ENCODE results near the gene CRELD2. TPM values are rescaled to one million over a fixed set of nuclear protein-coding genes. Genes with fewer than 3 reads are reported as not detected.

Gene CRELD2
- total RNA-seq, 1 donor from 2014 or later: 54.9 TPM

GRCh38 chr22:49948116-49948957, 29.9 kb downstream of the CRELD2 start:
- Mint-ChIP-seq H3K4me3 (ENCODE audit: unreplicated experiment) (no peak overlapping the region), H3K4me1 (ENCODE audit: unreplicated experiment) (peaks cover 19% of the 10 kb centered on the region), H3K36me3 (ENCODE audit: unreplicated experiment) (no peaks in the 10 kb centered on the region), H3K27me3 (ENCODE audit: unreplicated experiment) (no peaks in the 10 kb centered on the region), H3K27ac (ENCODE audit: unreplicated experiment) (no peak overlapping the region), H3K9me3 (ENCODE audit: unreplicated experiment) (no peaks in the 10 kb centered on the region)
- TF ChIP-seq CTCF (IDR thresholded peaks at IDR 0.05): no peak
- DNase-seq (ENCODE audit: extremely low spot score, unreplicated experiment): no peak

- TF ChIP-seq CTCF (IDR thresholded peaks at IDR 0.05): no peak
- Mint-ChIP-seq H3K4me3 (ENCODE audit: unreplicated experiment) (no peak overlapping the region), H3K27ac (ENCODE audit: unreplicated experiment) (no peak overlapping the region)
Measured at GRCh38 chr22:49948958-49949913, 30.8 kb downstream of the CRELD2 start.

GRCh38 chr22:49949914-49950292, 31.5 kb downstream of the CRELD2 start:
- TF ChIP-seq CTCF (IDR thresholded peaks at IDR 0.05): no peak
- Mint-ChIP-seq H3K36me3 (ENCODE audit: unreplicated experiment) (no peaks in the 10 kb centered on the region), H3K27me3 (ENCODE audit: unreplicated experiment) (no peaks in the 10 kb centered on the region), H3K9me3 (ENCODE audit: unreplicated experiment) (no peaks in the 10 kb centered on the region), H3K27ac (ENCODE audit: unreplicated experiment) (no peak overlapping the region), H3K4me3 (ENCODE audit: unreplicated experiment) (no peak overlapping the region), H3K4me1 (ENCODE audit: unreplicated experiment) (peaks cover 21% of the 10 kb centered on the region)
- no peak for DNase-seq (ENCODE audit: extremely low spot score, unreplicated experiment)

More at GRCh38 chr22:49948958-49949913, 30.8 kb downstream of the CRELD2 start:
- no peak for DNase-seq (ENCODE audit: extremely low spot score, unreplicated experiment)
- H3K36me3 Mint-ChIP-seq (ENCODE audit: unreplicated experiment): no peaks in the 10 kb centered on the region
- no peaks in the 10 kb centered on the region for H3K9me3 Mint-ChIP-seq (ENCODE audit: unreplicated experiment)
- H3K27me3 Mint-ChIP-seq (ENCODE audit: unreplicated experiment): no peaks in the 10 kb centered on the region
- peaks cover 21% of the 10 kb centered on the region for H3K4me1 Mint-ChIP-seq (ENCODE audit: unreplicated experiment)

- no peak for TF ChIP-seq CTCF (IDR thresholded peaks at IDR 0.05)
- Mint-ChIP-seq H3K27me3 (ENCODE audit: unreplicated experiment) (no peaks in the 10 kb centered on the region), H3K4me1 (ENCODE audit: unreplicated experiment) (peaks cover 23% of the 10 kb centered on the region), H3K36me3 (ENCODE audit: unreplicated experiment) (no peaks in the 10 kb centered on the region), H3K9me3 (ENCODE audit: unreplicated experiment) (no peaks in the 10 kb centered on the region), H3K4me3 (ENCODE audit: unreplicated experiment) (no peak overlapping the region), H3K27ac (ENCODE audit: unreplicated experiment) (no peak overlapping the region)
- no peak for DNase-seq (ENCODE audit: extremely low spot score, unreplicated experiment)
Measured at GRCh38 chr22:49950396-49950994, 32.1 kb downstream of the CRELD2 start.

Measured in osteocyte (in vitro differentiated cells).